GM12864 (cell line): ENCODE results near the gene PRR11.

ENCODE experiments used
- DNase-seq: peaks from one replicate; pipeline ENCODE4 v3.0.0-alpha.2; 2011; ENCODE audit warnings: low read depth
- H3K4me3 ChIP-seq: 2 replicates; pipeline ENCODE4 v1.5.1; 2011; ENCODE audit warnings: mild to moderate bottlenecking, low read depth, low read length, control low read depth
- TF ChIP-seq, protein P1 (sequence below): IDR thresholded peaks from 2 replicates; pipeline ENCODE4 v1.5.1; 2011; ENCODE audit warnings: low read depth, mild to moderate bottlenecking, moderate library complexity, low read length, control low read depth, inconsistent platforms; ENCODE audit errors: missing control alignments

Gene PRR11

GRCh38 chr17:59234631-59235030 is 79.1 kb downstream of the PRR11 start:
- no peak overlapping the region for H3K4me3 ChIP-seq
- DNase-seq = no peak
- TF ChIP-seq, protein P1, sequence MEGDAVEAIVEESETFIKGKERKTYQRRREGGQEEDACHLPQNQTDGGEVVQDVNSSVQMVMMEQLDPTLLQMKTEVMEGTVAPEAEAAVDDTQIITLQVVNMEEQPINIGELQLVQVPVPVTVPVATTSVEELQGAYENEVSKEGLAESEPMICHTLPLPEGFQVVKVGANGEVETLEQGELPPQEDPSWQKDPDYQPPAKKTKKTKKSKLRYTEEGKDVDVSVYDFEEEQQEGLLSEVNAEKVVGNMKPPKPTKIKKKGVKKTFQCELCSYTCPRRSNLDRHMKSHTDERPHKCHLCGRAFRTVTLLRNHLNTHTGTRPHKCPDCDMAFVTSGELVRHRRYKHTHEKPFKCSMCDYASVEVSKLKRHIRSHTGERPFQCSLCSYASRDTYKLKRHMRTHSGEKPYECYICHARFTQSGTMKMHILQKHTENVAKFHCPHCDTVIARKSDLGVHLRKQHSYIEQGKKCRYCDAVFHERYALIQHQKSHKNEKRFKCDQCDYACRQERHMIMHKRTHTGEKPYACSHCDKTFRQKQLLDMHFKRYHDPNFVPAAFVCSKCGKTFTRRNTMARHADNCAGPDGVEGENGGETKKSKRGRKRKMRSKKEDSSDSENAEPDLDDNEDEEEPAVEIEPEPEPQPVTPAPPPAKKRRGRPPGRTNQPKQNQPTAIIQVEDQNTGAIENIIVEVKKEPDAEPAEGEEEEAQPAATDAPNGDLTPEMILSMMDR = no peak

DNA sequence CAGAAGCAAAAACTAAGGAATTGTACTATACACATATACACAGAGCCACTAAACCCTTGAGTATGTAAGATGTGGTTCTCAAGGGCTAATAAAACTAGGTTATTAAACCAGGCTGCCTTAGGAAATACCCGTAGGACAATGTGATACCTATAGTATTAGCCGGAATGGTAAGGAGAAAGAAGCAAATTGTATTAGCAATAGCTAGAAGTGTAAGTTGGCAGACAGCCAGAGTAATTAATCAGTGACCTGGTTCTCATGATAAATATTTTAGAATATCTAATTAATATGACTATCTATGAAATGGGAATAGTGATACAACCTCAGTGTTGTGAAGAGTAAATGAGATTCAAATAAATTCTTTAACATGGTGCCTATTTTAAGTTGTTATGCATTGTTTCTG is 83.4 kb downstream of the PRR11 start:
- no peak for DNase-seq
- no peak overlapping the region for H3K4me3 ChIP-seq
- TF ChIP-seq, protein P1 = no peak

GRCh38 chr17:59244081-59244480 is 88.5 kb downstream of the PRR11 start:
- H3K4me3 ChIP-seq = no peak overlapping the region
- no peak for DNase-seq
- TF ChIP-seq, protein P1 = no peak
